PC-9 (cell line): ENCODE data around the gene L1CAM. TPM values are rescaled to one million over a fixed set of nuclear protein-coding genes. Genes with fewer than 3 reads are reported as not detected.

ENCODE experiments used
- BruUV-seq: library from RNA; stranded (reverse); fragments of 400-500 nt; replicated peaks from 2 replicates; lab custom pipeline; 2021; lab: Mats Ljungman, UMichigan
- CTCF ChIA-PET: fragments of 300-600 bp; sonication (Branson Sonifier 250); formaldehyde crosslinking; loops from one replicate; lab custom pipeline; 2022; ENCODE audit warnings: antibody characterized with exemption; lab: Charles Lee
- POLR2A ChIA-PET: fragments of 300-600 bp; sonication (Branson Sonifier 250); formaldehyde crosslinking; loops from one replicate; lab custom pipeline; 2022; ENCODE audit warnings: antibody characterized with exemption; ENCODE audit not compliant: unreplicated experiment; lab: Charles Lee
- DNase-seq, 2 experiments: peaks; one replicate each; pipeline versions ENCODE4 v3.0.0 to v3.0.0-alpha.2; 2015 to 2022; ENCODE audit warnings: mixed read lengths in 1 of 2
- H2AFZ ChIP-seq: fragments of 200-600 bp; sonication (generic); 2 replicates; pipeline ENCODE4 v1.8.1; 2017; ENCODE audit warnings: antibody characterized with exemption
- H3F3A ChIP-seq: fragments of 200-600 bp; sonication (generic); 2 replicates; pipeline ENCODE4 v1.8.1; 2017; ENCODE audit warnings: antibody characterized with exemption, mild to moderate bottlenecking, low read depth; ENCODE audit not compliant: insufficient read depth
- H3K27ac ChIP-seq: fragments of 200-600 bp; sonication (generic); 2 replicates; pipeline ENCODE4 v1.6.1; 2016; ENCODE audit warnings: mixed run types
- H3K27me3 ChIP-seq: fragments of 200-600 bp; sonication (generic); 2 replicates; pipeline ENCODE4 v1.6.1; 2016; ENCODE audit warnings: low read depth, mixed run types; ENCODE audit not compliant: insufficient read depth
- H3K36me3 ChIP-seq: fragments of 200-600 bp; sonication (generic); 2 replicates; pipeline ENCODE4 v1.6.1; 2016; ENCODE audit warnings: low read depth, mixed run types
- H3K4me1 ChIP-seq: fragments of 200-600 bp; sonication (generic); replicated peaks from 2 replicates; pipeline ENCODE4 v1.6.1; 2016; ENCODE audit warnings: mixed run types; ENCODE audit not compliant: insufficient read depth
- H3K4me2 ChIP-seq: fragments of 200-600 bp; sonication (generic); 2 replicates; pipeline ENCODE4 v1.6.1; 2017; ENCODE audit warnings: mixed run types
- H3K4me3 ChIP-seq: fragments of 200-600 bp; sonication (generic); 2 replicates; pipeline ENCODE4 v1.6.1; 2016; ENCODE audit warnings: mixed run types
- H3K79me2 ChIP-seq: fragments of 200-600 bp; sonication (generic); 2 replicates; pipeline ENCODE4 v1.6.1; 2017; ENCODE audit warnings: low read depth, mixed run types
- H3K9me2 ChIP-seq: fragments of 200-600 bp; sonication (generic); 2 replicates; pipeline ENCODE4 v1.8.1; 2017; ENCODE audit warnings: mild to moderate bottlenecking; ENCODE audit not compliant: insufficient read depth
- H3K9me3 ChIP-seq: fragments of 200-600 bp; sonication (generic); 2 replicates; pipeline ENCODE4 v1.8.1; 2016; ENCODE audit warnings: low read depth; ENCODE audit not compliant: insufficient read depth
- H4K20me1 ChIP-seq: fragments of 200-600 bp; sonication (generic); 2 replicates; pipeline ENCODE4 v1.8.1; 2017; ENCODE audit not compliant: insufficient read depth
- CTCF ChIP-seq: fragments of 200-600 bp; sonication (generic); conservative IDR thresholded peaks from 2 replicates; pipeline ENCODE4 v1.6.1; 2017; ENCODE audit warnings: mixed run types, antibody characterized with exemption, mild to moderate bottlenecking, moderate library complexity
- EZH2 ChIP-seq: fragments of 200-600 bp; sonication (generic); IDR thresholded peaks from 2 replicates; pipeline ENCODE4 v1.8.0; 2017; ENCODE audit warnings: antibody characterized with exemption, low read depth
- intact Hi-C: fragments of 100-400 bp; cut with micrococcal nuclease; formaldehyde crosslinking; loops from one replicate; pipeline ENCODE4 v1.10.0; 2022; ENCODE audit not compliant: unreplicated experiment
- total RNA-seq: library from RNA; stranded (reverse); gene quantifications from 2 replicates; pipeline ENCODE4 v1.2.3, GENCODE V29; 2021

Gene L1CAM
- total RNA-seq, 1 experiment from 2014 or later: 68.8 TPM

DNA sequence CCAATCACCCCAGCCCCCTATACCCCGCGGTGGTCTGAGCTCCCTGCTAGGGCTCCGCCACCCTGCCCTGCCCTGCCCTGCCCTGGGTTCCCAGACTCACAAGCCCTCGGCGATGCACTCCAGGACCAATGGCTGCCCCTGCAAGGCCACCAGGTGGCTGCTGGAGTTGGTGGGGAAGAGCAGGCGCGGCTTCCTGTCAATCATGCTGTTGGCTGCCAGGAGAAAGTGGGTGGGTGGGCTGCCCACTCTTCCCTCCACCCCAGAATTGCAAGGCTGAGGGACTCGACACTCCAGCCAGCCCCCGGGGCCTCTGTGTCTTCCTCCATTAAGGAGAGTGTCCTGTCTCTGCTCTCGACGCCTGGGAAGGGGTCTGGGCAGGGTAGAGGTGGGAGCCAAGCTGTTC lies 15.7 kb downstream of the L1CAM start:
- no peaks in the 10 kb centered on the region for H3K27me3 ChIP-seq
- H3K4me3 ChIP-seq: no peak overlapping the region
- DNase-seq: no peak
- no peak overlapping the region for H3K4me2 ChIP-seq
- TF ChIP-seq CTCF (no peak), EZH2 (no peak)
- no peaks in the 10 kb centered on the region for H3F3A ChIP-seq
- H3K27ac ChIP-seq: no peak overlapping the region
- H4K20me1 ChIP-seq: no peaks in the 10 kb centered on the region
- no peak overlapping the region for H2AFZ ChIP-seq
- BruUV-seq: no TSS peak
- H3K9me3 ChIP-seq: no peaks in the 10 kb centered on the region
- CTCF ChIA-PET: no interaction called here
- POLR2A ChIA-PET: no interaction called here
- intact Hi-C loops: no loop called here
- no peaks in the 10 kb centered on the region for H3K4me1 ChIP-seq
- no peaks in the 10 kb centered on the region for H3K79me2 ChIP-seq
- H3K36me3 ChIP-seq: no peaks in the 10 kb centered on the region
- no peaks in the 10 kb centered on the region for H3K9me2 ChIP-seq

GRCh38 chrX:153869473-153870287 lies 16.3 kb downstream of the L1CAM start:
- H3K4me1 ChIP-seq: no peaks in the 10 kb centered on the region
- H3K36me3 ChIP-seq: no peaks in the 10 kb centered on the region
- H4K20me1 ChIP-seq: no peaks in the 10 kb centered on the region
- DNase-seq: no peak
- no TSS peak for BruUV-seq
- no peaks in the 10 kb centered on the region for H3K27me3 ChIP-seq
- H2AFZ ChIP-seq: no peak overlapping the region
- POLR2A ChIA-PET: no interaction called here
- H3F3A ChIP-seq: no peaks in the 10 kb centered on the region
- H3K9me2 ChIP-seq: no peaks in the 10 kb centered on the region
- no peaks in the 10 kb centered on the region for H3K79me2 ChIP-seq
- intact Hi-C loops: no loop called here
- no peak for TF ChIP-seq EZH2
- CTCF ChIA-PET: no interaction called here
- H3K9me3 ChIP-seq: no peaks in the 10 kb centered on the region
- H3K4me2 ChIP-seq: no peak overlapping the region
- H3K4me3 ChIP-seq: no peak overlapping the region
- H3K27ac ChIP-seq: no peak overlapping the region

GRCh38 chrX:153868576-153869472 lies 17.1 kb downstream of the L1CAM start:
- no TSS peak for BruUV-seq
- intact Hi-C loops: no loop called here

More at GRCh38 chrX:153868576-153869472, 17.1 kb downstream of the L1CAM start:
- Histone ChIP-seq H3K4me2 (no peak overlapping the region), H3K36me3 (no peaks in the 10 kb centered on the region), H3K4me3 (no peak overlapping the region), H3K27ac (no peak overlapping the region), H3K9me3 (no peaks in the 10 kb centered on the region), H3F3A (no peaks in the 10 kb centered on the region), H3K4me1 (no peaks in the 10 kb centered on the region), H3K27me3 (no peaks in the 10 kb centered on the region), H3K79me2 (no peaks in the 10 kb centered on the region), H2AFZ (no peak overlapping the region), H3K9me2 (no peaks in the 10 kb centered on the region), H4K20me1 (no peaks in the 10 kb centered on the region)
- TF ChIP-seq CTCF: no peak
- TF ChIP-seq EZH2: no peak
- DNase-seq: no peak
- ChIA-PET POLR2A (no interaction called here), CTCF (no interaction called here)
